HG03175 (cell line): ENCODE measurements around the gene C7orf25.

Source experiments
- ATAC-seq: cut with Tn5 transposase; IDR thresholded peaks from one replicate; pipeline ENCODE4 v1.9.1; 2021; ENCODE audit warnings: mild to moderate bottlenecking, moderate library complexity; ENCODE audit not compliant: unreplicated experiment

Gene C7orf25

GRCh38 chr7:42880392-42880791 is 31.5 kb downstream of the C7orf25 start:
- no peak for ATAC-seq

- no peak for ATAC-seq
These were observed 33.6 kb downstream of the C7orf25 start for GRCh38 chr7:42878303-42878702.

GRCh38 chr7:42877862-42878261 is 34.0 kb downstream of the C7orf25 start:
- no peak for ATAC-seq

- peak; percentile 93 for ATAC-seq
These were observed 35.4 kb downstream of the C7orf25 start for GRCh38 chr7:42876182-42877068.

GRCh38 chr7:42869131-42870020 is 42.5 kb downstream of the C7orf25 start:
- peak; percentile 96 for ATAC-seq

- ATAC-seq, result no peak
These were observed 43.4 kb downstream of the C7orf25 start for GRCh38 chr7:42868480-42868879.
